ENCODE data around the gene ADCY3.

The ADCY3 gene

DNA sequence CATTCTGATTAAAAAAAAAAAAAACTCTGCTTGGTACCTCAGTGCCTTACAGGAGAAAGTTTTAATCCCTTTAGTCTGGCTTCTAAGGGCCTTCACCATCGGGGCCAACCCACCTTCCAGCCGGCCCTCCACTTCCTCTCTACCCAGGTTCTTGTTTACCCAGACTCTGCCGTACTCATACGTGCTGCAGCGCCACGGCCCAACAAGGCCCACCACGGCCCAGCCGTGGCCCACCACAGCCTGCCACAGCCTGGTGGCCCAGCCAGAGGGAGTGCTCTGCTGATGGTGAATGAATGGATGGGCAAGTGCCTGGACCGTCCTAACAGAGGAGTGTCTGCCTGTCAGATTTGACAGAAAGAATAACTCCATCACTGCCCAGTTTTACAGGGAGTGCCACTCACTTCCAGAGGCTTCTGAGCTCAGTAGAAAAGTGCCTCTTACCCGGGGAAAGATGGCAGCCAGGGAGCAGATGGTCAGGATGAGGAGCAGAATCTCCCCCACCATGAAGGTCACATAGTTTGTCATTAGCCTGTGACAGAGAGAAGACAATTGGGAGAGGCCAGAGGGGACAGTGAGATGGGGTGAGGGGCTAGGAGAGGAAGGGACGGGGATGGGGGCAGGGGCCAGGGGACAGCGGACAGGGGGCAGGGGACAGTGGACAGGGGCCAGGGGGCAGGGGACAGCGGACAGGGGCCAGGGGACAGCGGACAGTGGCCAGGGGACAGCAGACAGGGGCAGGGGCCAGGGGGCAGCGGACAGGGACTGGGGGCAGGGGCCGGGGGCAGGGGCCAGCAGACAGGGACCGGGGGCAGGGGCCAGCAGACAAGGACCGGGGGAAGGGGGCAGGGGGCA lies 88.6 kb downstream of the ADCY3 start:
- Histone ChIP-seq H3K4me1 (no peaks in the 10 kb centered on the region), H3K9me3 (no peaks in the 10 kb centered on the region), H3K27me3 (no peaks in the 10 kb centered on the region), H3K4me3 (ENCODE audit: low read depth, low read length) (no peak overlapping the region), H3K36me3 (peaks cover 8% of the 10 kb centered on the region)
- no peak for DNase-seq
- TF ChIP-seq, protein P1, sequence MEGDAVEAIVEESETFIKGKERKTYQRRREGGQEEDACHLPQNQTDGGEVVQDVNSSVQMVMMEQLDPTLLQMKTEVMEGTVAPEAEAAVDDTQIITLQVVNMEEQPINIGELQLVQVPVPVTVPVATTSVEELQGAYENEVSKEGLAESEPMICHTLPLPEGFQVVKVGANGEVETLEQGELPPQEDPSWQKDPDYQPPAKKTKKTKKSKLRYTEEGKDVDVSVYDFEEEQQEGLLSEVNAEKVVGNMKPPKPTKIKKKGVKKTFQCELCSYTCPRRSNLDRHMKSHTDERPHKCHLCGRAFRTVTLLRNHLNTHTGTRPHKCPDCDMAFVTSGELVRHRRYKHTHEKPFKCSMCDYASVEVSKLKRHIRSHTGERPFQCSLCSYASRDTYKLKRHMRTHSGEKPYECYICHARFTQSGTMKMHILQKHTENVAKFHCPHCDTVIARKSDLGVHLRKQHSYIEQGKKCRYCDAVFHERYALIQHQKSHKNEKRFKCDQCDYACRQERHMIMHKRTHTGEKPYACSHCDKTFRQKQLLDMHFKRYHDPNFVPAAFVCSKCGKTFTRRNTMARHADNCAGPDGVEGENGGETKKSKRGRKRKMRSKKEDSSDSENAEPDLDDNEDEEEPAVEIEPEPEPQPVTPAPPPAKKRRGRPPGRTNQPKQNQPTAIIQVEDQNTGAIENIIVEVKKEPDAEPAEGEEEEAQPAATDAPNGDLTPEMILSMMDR (IDR thresholded peaks at IDR 0.05; ENCODE audit: low read depth, low read length): no peak

DNA sequence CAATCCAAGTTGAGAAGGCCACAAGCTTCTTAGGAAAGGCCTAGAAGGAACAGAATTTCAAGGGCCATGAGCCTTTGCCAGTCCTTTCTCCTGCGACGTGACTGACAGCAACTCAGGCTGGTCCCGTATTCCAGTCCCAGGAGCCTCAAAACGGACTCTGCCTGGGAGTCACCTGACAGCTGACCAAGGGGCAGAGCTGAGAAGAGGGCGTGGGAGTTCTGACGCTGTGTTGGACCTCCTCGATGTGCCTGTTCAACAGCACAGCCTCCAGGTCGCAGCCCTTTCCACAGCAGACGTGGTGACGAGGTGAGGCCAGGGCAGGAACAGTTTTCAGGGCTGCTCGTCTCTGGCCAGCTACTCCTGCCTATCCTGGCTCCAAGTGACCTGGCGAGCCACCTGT lies 89.3 kb downstream of the ADCY3 start:
- TF ChIP-seq, protein P1 (IDR thresholded peaks at IDR 0.05; ENCODE audit: low read depth, low read length): no peak
- no peaks in the 10 kb centered on the region for H3K9me3 ChIP-seq
- H3K27me3 ChIP-seq: no peaks in the 10 kb centered on the region
- no peak for DNase-seq
- no peak overlapping the region for H3K4me3 ChIP-seq (ENCODE audit: low read depth, low read length)
- H3K36me3 ChIP-seq: peaks cover 8% of the 10 kb centered on the region
- no peaks in the 10 kb centered on the region for H3K4me1 ChIP-seq

DNA sequence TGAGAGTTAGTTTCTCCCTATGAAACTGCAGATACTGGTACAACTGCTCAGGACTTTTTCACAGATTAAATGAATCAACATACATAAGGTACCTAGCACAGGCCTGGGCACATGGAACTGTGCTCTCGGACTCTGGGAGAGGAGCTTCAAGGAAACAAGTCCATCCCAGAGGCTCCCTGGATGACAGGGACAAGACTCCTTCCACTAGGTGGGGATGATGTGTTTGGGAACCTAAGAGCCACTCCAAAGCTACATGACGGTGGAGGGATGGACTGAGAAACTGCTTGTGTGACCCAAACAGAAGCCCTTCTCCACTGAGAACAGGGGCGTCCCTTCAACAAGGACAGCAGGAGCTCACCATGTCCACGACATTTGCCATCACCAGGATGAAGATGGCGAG lies 89.7 kb downstream of the ADCY3 start:
- Histone ChIP-seq H3K36me3 (peaks cover 8% of the 10 kb centered on the region), H3K4me3 (ENCODE audit: low read depth, low read length) (no peak overlapping the region), H3K4me1 (no peaks in the 10 kb centered on the region), H3K9me3 (no peaks in the 10 kb centered on the region), H3K27me3 (no peaks in the 10 kb centered on the region)
- TF ChIP-seq, protein P1 (IDR thresholded peaks at IDR 0.05; ENCODE audit: low read depth, low read length): peak; percentile 47
- DNase-seq: no peak

DNA sequence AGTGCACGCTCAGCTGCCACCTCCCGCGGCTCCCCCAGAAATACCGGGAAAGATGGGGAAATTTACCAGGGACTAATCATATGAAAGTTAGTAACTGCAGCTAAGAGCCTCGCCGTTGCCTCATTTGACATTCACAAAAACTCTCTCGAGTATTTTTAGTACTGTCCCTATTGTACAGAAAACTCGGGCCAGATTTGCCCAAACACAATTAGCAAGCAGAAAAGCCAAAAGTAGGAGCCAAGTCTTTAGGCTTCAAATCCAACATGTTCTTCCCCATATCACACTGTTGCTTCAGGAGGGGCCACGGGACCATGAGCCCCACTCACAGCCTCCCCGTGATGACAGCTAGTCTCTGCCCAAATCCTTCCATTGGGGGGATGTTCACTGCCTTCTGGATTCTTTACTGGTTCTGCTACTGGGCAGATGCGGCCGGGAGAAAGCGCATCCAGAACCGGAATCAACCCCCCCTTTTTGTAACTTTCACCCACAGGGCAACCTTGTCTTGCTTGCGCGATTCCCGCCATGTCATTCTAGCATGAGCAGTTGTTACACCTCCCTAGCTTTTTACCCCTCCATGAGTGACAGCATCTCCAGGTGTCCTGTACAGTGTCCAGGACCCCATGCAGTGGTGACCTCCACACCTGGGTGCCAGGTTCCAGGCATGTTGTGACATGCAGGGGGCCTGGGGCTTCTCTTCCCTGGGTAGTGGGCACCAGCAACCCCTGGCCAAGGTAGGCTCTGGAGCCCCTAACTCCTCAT lies 91.6 kb downstream of the ADCY3 start:
- no peak for DNase-seq
- peaks cover 6% of the 10 kb centered on the region; the same call in 1 of the 2 replicates for H3K36me3 ChIP-seq
- no peaks in the 10 kb centered on the region for H3K27me3 ChIP-seq
- TF ChIP-seq, protein P1 (IDR thresholded peaks at IDR 0.05; ENCODE audit: low read depth, low read length): no peak
- H3K4me1 ChIP-seq: no peaks in the 10 kb centered on the region
- no peaks in the 10 kb centered on the region for H3K9me3 ChIP-seq
- H3K4me3 ChIP-seq (ENCODE audit: low read depth, low read length): peak overlapping the region; percentile 35; the same call in 1 of the 2 replicates

DNA sequence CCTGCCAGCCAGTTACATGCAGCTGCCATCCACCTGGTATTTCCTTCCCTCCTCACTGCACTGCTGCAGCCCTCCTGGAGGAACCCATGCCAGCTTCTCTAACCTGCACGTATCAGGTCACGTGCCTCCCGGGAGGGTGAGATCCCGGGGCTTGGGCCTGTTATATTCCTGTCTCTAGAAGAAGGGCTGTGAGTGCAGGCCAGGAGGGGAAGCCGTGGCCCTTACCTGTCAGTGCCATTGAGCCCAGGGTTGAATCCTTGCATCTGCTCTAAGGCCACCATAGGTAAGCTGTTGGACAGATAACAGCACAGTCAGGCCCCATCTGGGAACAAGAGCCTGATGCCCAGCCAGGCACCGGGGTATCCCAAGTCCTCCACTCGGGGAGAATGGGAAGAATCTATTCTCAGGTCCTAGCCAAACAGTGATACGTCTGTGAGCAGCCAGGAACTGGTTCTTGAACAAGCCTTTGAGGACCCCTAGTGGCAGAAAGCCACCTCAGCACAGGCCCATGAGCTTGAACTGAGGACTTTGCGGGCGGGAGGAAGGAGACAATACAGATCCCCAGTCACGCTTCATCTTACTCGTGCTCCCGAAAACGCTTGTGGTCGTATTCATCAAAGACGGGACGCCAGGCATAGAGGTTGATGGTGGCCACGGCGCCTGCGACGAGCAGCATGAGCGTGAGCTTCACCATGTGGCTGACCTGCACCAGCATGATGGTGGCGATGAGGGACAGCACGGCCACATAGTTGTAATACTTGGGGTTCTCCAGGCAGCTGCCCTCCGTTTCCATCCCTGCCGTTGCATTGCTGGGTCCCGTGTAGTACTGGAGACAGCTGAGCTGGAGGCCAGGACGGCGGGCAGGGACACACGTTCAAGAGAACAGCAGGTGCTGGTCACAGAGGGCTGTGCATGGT lies 92.5 kb downstream of the ADCY3 start:
- Histone ChIP-seq H3K27me3 (no peaks in the 10 kb centered on the region), H3K36me3 (peaks cover 7% of the 10 kb centered on the region), H3K4me3 (ENCODE audit: low read depth, low read length) (peak overlapping the region; percentile 35), H3K4me1 (no peaks in the 10 kb centered on the region), H3K9me3 (no peaks in the 10 kb centered on the region)
- DNase-seq: peak; percentile 87
- TF ChIP-seq, protein P1 (IDR thresholded peaks at IDR 0.05; ENCODE audit: low read depth, low read length): peak; percentile 99

All from BE2C (cell line).